GM12878 (cell line): ENCODE results near the gene KCNC1. TPM values are rescaled to one million over a fixed set of nuclear protein-coding genes. Genes with fewer than 3 reads are reported as not detected.

Experiments used
- ATAC-seq: fragments of 200-7000 bp; cut with Tn5 transposase; 3 replicates; pipeline ENCODE4 v1.9.1; 2020; ENCODE audit warnings: mild to moderate bottlenecking, moderate library complexity
- BruUV-seq: library from RNA; stranded (reverse); fragments of 400-500 nt; replicated peaks from 2 replicates; lab custom pipeline; 2021; lab: Mats Ljungman, UMichigan
- CTCF ChIA-PET: fragments of 300-600 bp; sonication (Branson Sonifier 250); formaldehyde crosslinking; extraction: SDS; loops from one replicate; lab custom pipeline; 2021; ENCODE audit warnings: inconsistent platforms; lab: Yijun Ruan, JAX
- POLR2A ChIA-PET: fragments of 350-600 bp; formaldehyde crosslinking; extraction: SDS; loops from one replicate; lab custom pipeline; 2021; ENCODE audit warnings: inconsistent platforms; lab: Charles Lee
- RAD21 ChIA-PET: fragments of 300-600 bp; sonication (Branson Sonifier 250); formaldehyde crosslinking; loops from one replicate; lab custom pipeline; 2023; ENCODE audit warnings: antibody characterized with exemption; ENCODE audit not compliant: unreplicated experiment; lab: Charles Lee
- SMC1A ChIA-PET: fragments of 300-600 bp; sonication (Branson Sonifier 250); formaldehyde crosslinking; loops from one replicate; lab custom pipeline; 2023; ENCODE audit not compliant: unreplicated experiment, uncharacterized antibody; lab: Charles Lee
- DNase-seq: peaks from one replicate; pipeline ENCODE4 v3.0.0-alpha.2; 2011; ENCODE audit warnings: low read depth, low spot score
- FAIRE-seq: peaks from 3 replicates; lab custom pipeline; 2011; peaks lifted over from hg19 to GRCh38; lab: Jason Lieb, UNC
- H2AFZ ChIP-seq: 2 replicates; pipeline ENCODE4 v1.6.0; 2011; ENCODE audit warnings: low read depth, low read length, control low read depth; ENCODE audit not compliant: control insufficient read depth
- H3K27ac ChIP-seq: 2 replicates; pipeline ENCODE4 v1.5.1; 2011; ENCODE audit warnings: control low read depth; ENCODE audit not compliant: control insufficient read depth, insufficient read depth
- H3K27me3 ChIP-seq, 2 experiments: replicated peaks in 1 of 2; 2 replicates each; pipeline versions ENCODE4 v1.6.0 to v1.6.1; 2011; ENCODE audit warnings: low read length in 1 of 2; ENCODE audit not compliant: control insufficient read depth in 2 of 2, insufficient read depth in 2 of 2
- H3K36me3 ChIP-seq, 2 experiments: 2 replicates each; pipeline ENCODE4 v1.5.1; 2011; ENCODE audit warnings: low read length in 1 of 2; ENCODE audit not compliant: control insufficient read depth in 2 of 2, insufficient read depth in 2 of 2
- H3K4me1 ChIP-seq: 2 replicates; pipeline ENCODE4 v1.6.1; 2011; ENCODE audit warnings: mild to moderate bottlenecking, low read length, moderate library complexity, mixed read lengths; ENCODE audit not compliant: control insufficient read depth, insufficient read depth
- H3K4me2 ChIP-seq: 2 replicates; pipeline ENCODE4 v1.6.0; 2011; ENCODE audit warnings: control low read depth; ENCODE audit not compliant: control insufficient read depth, insufficient read depth
- H3K4me3 ChIP-seq: fragments of 200-600 bp; sonication (generic); 2 replicates; pipeline ENCODE4 v1.5.1; 2016
- H3K79me2 ChIP-seq: 2 replicates; pipeline ENCODE4 v1.6.0; 2011; ENCODE audit warnings: low read length; ENCODE audit not compliant: control insufficient read depth, insufficient read depth
- H3K9ac ChIP-seq: 2 replicates; pipeline ENCODE4 v1.8.0; 2011; ENCODE audit warnings: low read length, control low read depth, mixed read lengths; ENCODE audit not compliant: control insufficient read depth, insufficient read depth
- H3K9me3 ChIP-seq: replicated peaks from 3 replicates; pipeline ENCODE4 v1.5.1; 2011; ENCODE audit warnings: mild to moderate bottlenecking, low read length; ENCODE audit not compliant: control insufficient read depth, insufficient read depth
- H4K20me1 ChIP-seq: 2 replicates; pipeline ENCODE4 v1.6.0; 2011; ENCODE audit not compliant: control insufficient read depth, insufficient read depth
- ETV6 ChIP-seq, 2 experiments: fragments of 450-650 bp in 1 of 2; IDR thresholded peaks in 1 of 2; conservative IDR thresholded peaks in 1 of 2; 2 replicates each; pipeline ENCODE4 v1.6.1; 2014; ENCODE audit warnings: antibody characterized with exemption in 1 of 2, borderline replicate concordance in 1 of 2, low read depth in 1 of 2, mild to moderate bottlenecking in 1 of 2, moderate library complexity in 1 of 2
- MEF2B ChIP-seq: fragments of 450-650 bp; IDR thresholded peaks from 2 replicates; pipeline ENCODE4 v1.6.1; 2018; ENCODE audit warnings: mild to moderate bottlenecking, moderate library complexity; ENCODE audit not compliant: partially characterized antibody, poor library complexity, severe bottlenecking
- WRNIP1 ChIP-seq: IDR thresholded peaks from 2 replicates; pipeline ENCODE4 v1.6.1; 2011; ENCODE audit warnings: low read depth, low read length, improper control_type of control experiment, borderline replicate concordance
- ZBED1 ChIP-seq: IDR thresholded peaks from 2 replicates; pipeline ENCODE4 v1.6.1; 2016; ENCODE audit warnings: borderline replicate concordance
- WGBS: methylation state at CpG from one replicate; pipeline ENCODE4 v1.1.6; 2016; ENCODE audit warnings: low lambda C conversion rate; ENCODE audit not compliant: insufficient replicate concordance, insufficient coverage; ENCODE audit errors: missing lambda C conversion rate; 5-methylcytosine and 5-hydroxymethylcytosine counted together
- in situ Hi-C: fragments of 300-500 bp; cut with MboI; formaldehyde crosslinking; loops from 9 replicates; pipeline ENCODE4 v1.14.3; 2018; ENCODE audit warnings: mixed read lengths
- intact Hi-C: fragments of 100-400 bp; cut with micrococcal nuclease; formaldehyde crosslinking; loops from one replicate; pipeline ENCODE4 v1.14.2; 2022; ENCODE audit not compliant: unreplicated experiment
- polyA plus RNA-seq, 11 experiments: library from polyadenylated mRNA; depleted of rRNA in 4 of 11; unstranded in 6 of 11; stranded (reverse) in 5 of 11; fragments of >200 nt; fragmentation: Nextera tagmentation in 4 of 11; fragmentation: Illumina TruSeq in 1 of 11; extraction: Ambion mirVana in 4 of 11; extraction: Trizol in 1 of 11; gene quantifications; 1 replicate in 1 of 11; 2 replicates in 10 of 11; pipeline versions ENCODE4 v1.2.1 to v1.2.3, GENCODE V29; 2011 to 2016; ENCODE audit warnings: inconsistent platforms in 2 of 11, missing spikeins in 2 of 11, low read depth in 1 of 11
- total RNA-seq, 4 experiments: library from RNA; depleted of rRNA in 3 of 4; stranded (reverse); fragments of >200 nt in 3 of 4; fragmentation: Illumina TruSeq in 1 of 4; extraction: Trizol in 1 of 4; gene quantifications; 2 replicates each; pipeline versions ENCODE4 v1.2.1 to v1.2.3, GENCODE V29; 2013 to 2021
- TF ChIP-seq, protein P1 (sequence below): fragments of 450-650 bp; IDR thresholded peaks from 2 replicates; pipeline ENCODE4 v1.6.1; 2017; ENCODE audit warnings: low read depth, mild to moderate bottlenecking, moderate library complexity
- TF ChIP-seq, protein P2 (sequence below): fragments of 450-650 bp; formaldehyde crosslinking; IDR thresholded peaks from 2 replicates; pipeline ENCODE4 v1.5.0; 2022; ENCODE audit warnings: mild to moderate bottlenecking, missing genetic modification characterization

Gene KCNC1
- total and polyA plus RNA-seq, 10 of the 15 experiments (the other 5 are each of a cell fraction or from before 2014, with no cell fraction given) = 0.27 to 0.34 TPM; not detected in 8

DNA sequence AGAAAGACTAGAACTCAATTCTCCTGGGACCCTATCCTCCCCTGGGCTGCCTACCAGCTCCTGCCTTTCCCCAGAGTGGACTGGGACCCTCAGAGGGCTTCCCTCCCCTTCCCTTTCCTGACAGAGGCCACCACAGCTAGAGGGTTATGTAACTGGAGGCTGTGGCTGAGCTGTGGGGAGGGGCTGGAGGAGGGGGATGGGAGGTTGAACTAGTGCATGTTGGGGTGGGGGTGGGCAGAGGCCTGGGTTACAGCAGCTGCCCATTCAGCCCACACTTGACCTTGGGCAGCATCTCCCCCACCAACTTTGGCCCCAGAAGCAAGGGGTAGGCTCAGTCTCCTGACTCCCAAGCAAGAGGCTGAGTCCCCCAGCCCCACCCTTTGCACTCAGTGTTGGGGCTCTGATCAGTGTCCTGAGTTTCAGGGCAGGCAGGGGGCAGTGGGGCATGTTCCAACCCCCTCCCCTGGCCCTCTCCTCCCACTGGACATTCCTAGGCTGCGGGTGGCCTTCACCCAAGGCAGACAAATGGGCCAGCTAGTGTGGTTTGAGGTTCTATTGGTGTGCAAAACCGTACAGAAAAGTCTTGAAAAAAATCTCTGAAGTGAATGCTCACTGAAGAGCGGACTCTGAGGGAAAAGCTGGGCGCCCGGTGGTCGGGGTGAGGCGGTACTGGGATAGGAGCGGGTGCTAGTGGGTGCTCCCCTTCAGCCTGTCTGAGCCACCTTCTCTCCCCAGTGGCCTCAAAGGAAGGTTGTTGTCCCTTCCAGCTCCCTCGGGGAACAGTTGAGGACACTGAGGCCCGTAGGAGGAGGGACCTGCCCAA is 3.8 kb downstream of the KCNC1 start:
- H3K27ac ChIP-seq = no peak overlapping the region
- no peak overlapping the region for H3K4me3 ChIP-seq
- POLR2A ChIA-PET = no interaction called here
- DNase-seq = no peak
- no peaks in the 10 kb centered on the region for H3K9me3 ChIP-seq
- RAD21 ChIA-PET = no interaction called here
- 45% methylated on average over 10 of the region's 10 CpGs for WGBS
- TF ChIP-seq, protein P1, sequence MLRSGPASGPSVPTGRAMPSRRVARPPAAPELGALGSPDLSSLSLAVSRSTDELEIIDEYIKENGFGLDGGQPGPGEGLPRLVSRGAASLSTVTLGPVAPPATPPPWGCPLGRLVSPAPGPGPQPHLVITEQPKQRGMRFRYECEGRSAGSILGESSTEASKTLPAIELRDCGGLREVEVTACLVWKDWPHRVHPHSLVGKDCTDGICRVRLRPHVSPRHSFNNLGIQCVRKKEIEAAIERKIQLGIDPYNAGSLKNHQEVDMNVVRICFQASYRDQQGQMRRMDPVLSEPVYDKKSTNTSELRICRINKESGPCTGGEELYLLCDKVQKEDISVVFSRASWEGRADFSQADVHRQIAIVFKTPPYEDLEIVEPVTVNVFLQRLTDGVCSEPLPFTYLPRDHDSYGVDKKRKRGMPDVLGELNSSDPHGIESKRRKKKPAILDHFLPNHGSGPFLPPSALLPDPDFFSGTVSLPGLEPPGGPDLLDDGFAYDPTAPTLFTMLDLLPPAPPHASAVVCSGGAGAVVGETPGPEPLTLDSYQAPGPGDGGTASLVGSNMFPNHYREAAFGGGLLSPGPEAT = no peak
- TF ChIP-seq ZBED1 (no peak), MEF2B (no peak), WRNIP1 (no peak), ETV6 (conservative IDR thresholded peaks at IDR 0.05 in 1 of 2, IDR thresholded peaks at IDR 0.05 in 1 of 2; ENCODE audit: borderline replicate concordance in 1 of 2, low read depth in 1 of 2) (no peak)
- TF ChIP-seq, protein P2, sequence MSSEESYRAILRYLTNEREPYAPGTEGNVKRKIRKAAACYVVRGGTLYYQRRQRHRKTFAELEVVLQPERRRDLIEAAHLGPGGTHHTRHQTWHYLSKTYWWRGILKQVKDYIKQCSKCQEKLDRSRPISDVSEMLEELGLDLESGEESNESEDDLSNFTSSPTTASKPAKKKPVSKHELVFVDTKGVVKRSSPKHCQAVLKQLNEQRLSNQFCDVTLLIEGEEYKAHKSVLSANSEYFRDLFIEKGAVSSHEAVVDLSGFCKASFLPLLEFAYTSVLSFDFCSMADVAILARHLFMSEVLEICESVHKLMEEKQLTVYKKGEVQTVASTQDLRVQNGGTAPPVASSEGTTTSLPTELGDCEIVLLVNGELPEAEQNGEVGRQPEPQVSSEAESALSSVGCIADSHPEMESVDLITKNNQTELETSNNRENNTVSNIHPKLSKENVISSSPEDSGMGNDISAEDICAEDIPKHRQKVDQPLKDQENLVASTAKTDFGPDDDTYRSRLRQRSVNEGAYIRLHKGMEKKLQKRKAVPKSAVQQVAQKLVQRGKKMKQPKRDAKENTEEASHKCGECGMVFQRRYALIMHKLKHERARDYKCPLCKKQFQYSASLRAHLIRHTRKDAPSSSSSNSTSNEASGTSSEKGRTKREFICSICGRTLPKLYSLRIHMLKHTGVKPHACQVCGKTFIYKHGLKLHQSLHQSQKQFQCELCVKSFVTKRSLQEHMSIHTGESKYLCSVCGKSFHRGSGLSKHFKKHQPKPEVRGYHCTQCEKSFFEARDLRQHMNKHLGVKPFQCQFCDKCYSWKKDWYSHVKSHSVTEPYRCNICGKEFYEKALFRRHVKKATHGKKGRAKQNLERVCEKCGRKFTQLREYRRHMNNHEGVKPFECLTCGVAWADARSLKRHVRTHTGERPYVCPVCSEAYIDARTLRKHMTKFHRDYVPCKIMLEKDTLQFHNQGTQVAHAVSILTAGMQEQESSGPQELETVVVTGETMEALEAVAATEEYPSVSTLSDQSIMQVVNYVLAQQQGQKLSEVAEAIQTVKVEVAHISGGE (CRISPR knock-in tag) = no peak
- no peaks in the 10 kb centered on the region for H3K4me1 ChIP-seq
- H3K4me2 ChIP-seq = no peak overlapping the region
- H3K36me3 ChIP-seq = no peaks in the 10 kb centered on the region
- no peak overlapping the region for H2AFZ ChIP-seq
- CTCF ChIA-PET = interaction anchor here (2.5 kb wide), 1 partner anchor 8 kb away, joined by 15 read pairs; no protein-coding TSS in a partner anchor
- intact Hi-C loops (no loop called here), in situ Hi-C loops (no loop called here)
- no peaks in the 10 kb centered on the region for H4K20me1 ChIP-seq
- H3K27me3 ChIP-seq = peaks cover 3 to 6% of the 10 kb centered on the region in 2 experiments; a peak in 2 of 4 replicates
- FAIRE-seq = no peak
- no peak for ATAC-seq
- H3K79me2 ChIP-seq = no peaks in the 10 kb centered on the region
- BruUV-seq = no TSS peak
- no peak overlapping the region for H3K9ac ChIP-seq
- SMC1A ChIA-PET = no interaction called here
